GM18519 (cell line): ENCODE data around the gene P4HA1.
"Not testable (repeated sequence)": the region's sequence is repeated elsewhere in the genome, so short reads cannot be mapped to it uniquely, and the experiment has no call there.

Experiments
- ATAC-seq: cut with Tn5 transposase; IDR thresholded peaks from one replicate; pipeline ENCODE4 v1.9.1; 2021; ENCODE audit warnings: mild to moderate bottlenecking, moderate library complexity; ENCODE audit not compliant: unreplicated experiment, low FRiP score

Gene P4HA1

GRCh38 chr10:72984618-72985017, 112.0 kb downstream of the P4HA1 start:
- ATAC-seq, result not testable (repeated sequence)

GRCh38 chr10:72981882-72982529, 114.7 kb downstream of the P4HA1 start:
- ATAC-seq, result no peak

GRCh38 chr10:72981028-72981881, 115.4 kb downstream of the P4HA1 start:
- no peak for ATAC-seq

GRCh38 chr10:72980348-72980747, 116.3 kb downstream of the P4HA1 start:
- ATAC-seq, result no peak

- ATAC-seq, result no peak
These were observed 117.0 kb downstream of the P4HA1 start for GRCh38 chr10:72979709-72980108.

GRCh38 chr10:72976886-72977285, 119.8 kb downstream of the P4HA1 start:
- no peak for ATAC-seq
